Naive thymus-derived CD4-positive, alpha-beta T cell (primary cell): ENCODE results near the gene ASTL. TPM values are rescaled to one million over a fixed set of nuclear protein-coding genes. Genes with fewer than 3 reads are reported as not detected.

Experiments
- ATAC-seq: fragments of 150-1000 bp; cut with Tn5 transposase; 2 replicates; pipeline ENCODE4 v1.10.0; 2021; ENCODE audit warnings: mild to moderate bottlenecking, moderate library complexity
- CTCF ChIA-PET: fragments of 350-600 bp; sonication (Branson Sonifier 250); formaldehyde crosslinking; loops from one replicate; lab custom pipeline; 2021; ENCODE audit warnings: antibody characterized with exemption; lab: Charles Lee
- POLR2A ChIA-PET: fragments of 350-600 bp; sonication (Branson Sonifier 250); formaldehyde crosslinking; loops from one replicate; lab custom pipeline; 2021; ENCODE audit warnings: antibody characterized with exemption, inconsistent platforms; lab: Charles Lee
- DNase-seq, 9 donors: peaks; one replicate each; pipeline versions ENCODE4 v3.0.0 to v3.0.0-alpha.2; 2020 to 2022; ENCODE audit warnings: mixed read lengths in 1 of 9
- H3K27ac ChIP-seq: one replicate; pipeline ENCODE4 v1.7.0; 2013; ENCODE audit warnings: mild to moderate bottlenecking, low read depth, low read length, moderate library complexity
- H3K27me3 ChIP-seq, 2 donors: one replicate each; pipeline ENCODE4 v1.7.0; 2013; ENCODE audit warnings: low read length in 2 of 2, mild to moderate bottlenecking in 2 of 2, moderate library complexity in 2 of 2; ENCODE audit not compliant: control insufficient read depth in 2 of 2, insufficient read depth in 2 of 2
- H3K36me3 ChIP-seq, 3 experiments: 1 replicate in 2 of 3; 2 replicates in 1 of 3; pipeline ENCODE4 v1.7.0; 2013; ENCODE audit warnings: low read length in 3 of 3, mild to moderate bottlenecking in 3 of 3, moderate library complexity in 1 of 3; ENCODE audit not compliant: insufficient read depth in 3 of 3, control insufficient read depth in 2 of 3
- H3K4me1 ChIP-seq, 2 donors: one replicate each; pipeline ENCODE4 v1.7.0; 2013; ENCODE audit warnings: low read length in 2 of 2, mild to moderate bottlenecking in 2 of 2, moderate library complexity in 1 of 2; ENCODE audit not compliant: control insufficient read depth in 2 of 2, insufficient read depth in 2 of 2
- H3K4me3 ChIP-seq: 2 replicates; pipeline ENCODE4 v1.7.0; 2013; ENCODE audit warnings: mild to moderate bottlenecking, low read length
- H3K9me3 ChIP-seq, 3 experiments: 1 replicate in 2 of 3; 2 replicates in 1 of 3; pipeline ENCODE4 v1.7.0; 2013; ENCODE audit warnings: low read length in 3 of 3; ENCODE audit not compliant: control insufficient read depth in 2 of 3
- H3K27ac Mint-ChIP-seq, 9 donors: one replicate each; pipeline ENCODE4 v1.8.0; 2020 to 2022; ENCODE audit warnings: mixed read lengths in 9 of 9, mild to moderate bottlenecking in 8 of 9, moderate library complexity in 5 of 9, inconsistent platforms in 2 of 9
- H3K27me3 Mint-ChIP-seq, 5 donors: one replicate each; pipeline ENCODE4 v1.8.0; 2021 to 2022; ENCODE audit warnings: mixed read lengths in 5 of 5, mild to moderate bottlenecking in 1 of 5
- H3K36me3 Mint-ChIP-seq, 5 donors: one replicate each; pipeline ENCODE4 v1.8.0; 2020 to 2022; ENCODE audit warnings: mixed read lengths in 5 of 5, mild to moderate bottlenecking in 3 of 5, inconsistent platforms in 1 of 5
- H3K4me1 Mint-ChIP-seq, 7 donors: one replicate each; pipeline ENCODE4 v1.8.0; 2020 to 2022; ENCODE audit warnings: mixed read lengths in 7 of 7, mild to moderate bottlenecking in 3 of 7, inconsistent platforms in 1 of 7
- H3K4me3 Mint-ChIP-seq, 10 donors: one replicate each; pipeline ENCODE4 v1.8.0; 2020 to 2022; ENCODE audit warnings: mild to moderate bottlenecking in 10 of 10, mixed read lengths in 10 of 10, moderate library complexity in 6 of 10, inconsistent platforms in 2 of 10
- H3K9me3 Mint-ChIP-seq, 11 donors: one replicate each; pipeline ENCODE4 v1.8.0; 2020 to 2022; ENCODE audit warnings: mixed read lengths in 11 of 11, mild to moderate bottlenecking in 4 of 11, inconsistent platforms in 1 of 11, moderate library complexity in 1 of 11
- intact Hi-C, 2 donors: fragments of 100-400 bp; cut with micrococcal nuclease; formaldehyde crosslinking; loops; one replicate each; pipeline ENCODE4 v1.15.1; 2023
- polyA plus RNA-seq, 2 donors: library from polyadenylated mRNA; unstranded; fragments of 300-500 nt; fragmentation: Illumina TruSeq; gene quantifications; one replicate each; pipeline ENCODE4 v1.2.3, GENCODE V29; 2021
- total RNA-seq, 6 experiments: library from RNA in 5 of 6; stranded (reverse) in 5 of 6; gene quantifications; 1 replicate in 5 of 6; 2 replicates in 1 of 6; pipeline ENCODE4 v1.2.3 and lab custom pipeline; 2021 to 2026

Gene ASTL
- total and polyA plus RNA-seq, 7 experiments from 2014 or later, result 0.19 to 7.5 (median 0.79) TPM; not detected in 1

GRCh38 chr2:96114546-96114902 is 23.8 kb downstream of the ASTL start:
- intact Hi-C loops, result no loop called here
- peak overlapping the region in 5 of 10 donors; percentile 26 to 56 (median 32) for H3K4me3 Mint-ChIP-seq

GRCh38 chr2:96113951-96114350 is 24.4 kb downstream of the ASTL start:
- no peak overlapping the region for H3K4me3 ChIP-seq
- DNase-seq, result no peak
- ChIA-PET CTCF (interaction anchor here (1.5 kb wide), 1 partner anchor 121 kb away, joined by 4 read pairs; no protein-coding TSS in a partner anchor), POLR2A (no interaction called here)
- H3K9me3 Mint-ChIP-seq, result no peaks in the 10 kb centered on the region
- H3K27ac ChIP-seq, result no peak overlapping the region
- H3K4me3 Mint-ChIP-seq, result peak overlapping the region in 1 of 10 donors; percentile 29
- no peaks in the 10 kb centered on the region for H3K9me3 ChIP-seq
- H3K36me3 ChIP-seq, result no peaks in the 10 kb centered on the region
- no peak for ATAC-seq
- H3K27me3 Mint-ChIP-seq, result peaks cover 0 to 23% (median 4%) of the 10 kb centered on the region in 5 donors
- H3K4me1 Mint-ChIP-seq, result peaks cover 4 to 19% (median 7%) of the 10 kb centered on the region in 7 donors
- peaks cover 0 to 1% (median 0%) of the 10 kb centered on the region in 5 donors for H3K36me3 Mint-ChIP-seq
- no peak overlapping the region for H3K27ac Mint-ChIP-seq
- intact Hi-C loops, result no loop called here
- H3K4me1 ChIP-seq, result peaks cover 5 to 8% of the 10 kb centered on the region in 2 donors
- no peaks in the 10 kb centered on the region for H3K27me3 ChIP-seq

More at GRCh38 chr2:96114546-96114902, 23.8 kb downstream of the ASTL start:
- peaks cover 0 to 28% (median 8%) of the 10 kb centered on the region in 5 donors for H3K27me3 Mint-ChIP-seq
- no peak overlapping the region for H3K27ac Mint-ChIP-seq
- ChIA-PET CTCF (interaction anchor here (1.5 kb wide), 1 partner anchor 122 kb away, joined by 4 read pairs; no protein-coding TSS in a partner anchor), POLR2A (no interaction called here)
- no peak overlapping the region for H3K4me3 ChIP-seq
- H3K27ac ChIP-seq, result no peak overlapping the region
- H3K9me3 Mint-ChIP-seq, result no peaks in the 10 kb centered on the region
- no peaks in the 10 kb centered on the region for H3K9me3 ChIP-seq
- peaks cover 5 to 8% of the 10 kb centered on the region in 2 donors for H3K4me1 ChIP-seq
- DNase-seq, result no peak
- peaks cover 4 to 19% (median 7%) of the 10 kb centered on the region in 7 donors for H3K4me1 Mint-ChIP-seq
- no peak for ATAC-seq
- no peaks in the 10 kb centered on the region for H3K27me3 ChIP-seq
- no peaks in the 10 kb centered on the region for H3K36me3 ChIP-seq
- H3K36me3 Mint-ChIP-seq, result peaks cover 0 to 1% (median 0%) of the 10 kb centered on the region in 5 donors

GRCh38 chr2:96113367-96113677 is 25.0 kb downstream of the ASTL start:
- Mint-ChIP-seq H3K4me3 (no peak overlapping the region), H3K4me1 (peaks cover 4 to 19% (median 7%) of the 10 kb centered on the region in 7 donors), H3K27ac (no peak overlapping the region), H3K27me3 (peaks cover 0 to 18% (median 0%) of the 10 kb centered on the region in 5 donors), H3K9me3 (no peaks in the 10 kb centered on the region), H3K36me3 (peaks cover 0 to 1% (median 0%) of the 10 kb centered on the region in 5 donors)
- H3K36me3 ChIP-seq, result no peaks in the 10 kb centered on the region
- ATAC-seq (no peak), DNase-seq (no peak)
- no peaks in the 10 kb centered on the region for H3K27me3 ChIP-seq
- H3K9me3 ChIP-seq, result no peaks in the 10 kb centered on the region
- intact Hi-C loops, result no loop called here
- H3K4me1 ChIP-seq, result peaks cover 5 to 8% of the 10 kb centered on the region in 2 donors
- no peak overlapping the region for H3K27ac ChIP-seq
- CTCF ChIA-PET, result interaction anchor here (1.0 kb wide), 1 partner anchor 120 kb away, joined by 3 read pairs; no protein-coding TSS in a partner anchor
- POLR2A ChIA-PET, result interaction anchor here (0.6 kb wide), 1 partner anchor 699 kb away, joined by 3 read pairs; no protein-coding TSS in a partner anchor
- no peak overlapping the region for H3K4me3 ChIP-seq

GRCh38 chr2:96112501-96113366 is 25.6 kb downstream of the ASTL start:
- H3K36me3 ChIP-seq, result no peaks in the 10 kb centered on the region
- Mint-ChIP-seq H3K9me3 (no peaks in the 10 kb centered on the region), H3K27me3 (peaks cover 0 to 12% (median 0%) of the 10 kb centered on the region in 5 donors), H3K4me3 (no peak overlapping the region), H3K27ac (no peak overlapping the region), H3K36me3 (peaks cover 0 to 1% (median 0%) of the 10 kb centered on the region in 5 donors), H3K4me1 (peaks cover 4 to 14% (median 7%) of the 10 kb centered on the region in 7 donors)
- CTCF ChIA-PET, result interaction anchor here (1.0 kb wide), 1 partner anchor 120 kb away, joined by 3 read pairs; no protein-coding TSS in a partner anchor
- peaks cover 5 to 7% of the 10 kb centered on the region in 2 donors for H3K4me1 ChIP-seq
- POLR2A ChIA-PET, result interaction anchor here (0.6 kb wide), 1 partner anchor 699 kb away, joined by 3 read pairs; no protein-coding TSS in a partner anchor
- H3K4me3 ChIP-seq, result no peak overlapping the region
- no peaks in the 10 kb centered on the region for H3K27me3 ChIP-seq
- H3K9me3 ChIP-seq, result no peaks in the 10 kb centered on the region
- H3K27ac ChIP-seq, result no peak overlapping the region
- no peak for DNase-seq
- no peak for ATAC-seq
- intact Hi-C loops, result no loop called here

- Histone ChIP-seq H3K4me3 (no peak overlapping the region), H3K9me3 (no peaks in the 10 kb centered on the region), H3K27me3 (no peaks in the 10 kb centered on the region), H3K36me3 (no peaks in the 10 kb centered on the region), H3K4me1 (no peaks in the 10 kb centered on the region), H3K27ac (no peak overlapping the region)
- DNase-seq (no peak), ATAC-seq (no peak)
- POLR2A ChIA-PET, result no interaction called here
- Mint-ChIP-seq H3K27me3 (peaks cover 0 to 10% (median 0%) of the 10 kb centered on the region in 5 donors), H3K36me3 (peaks cover 0 to 1% (median 0%) of the 10 kb centered on the region in 5 donors), H3K27ac (no peak overlapping the region), H3K9me3 (no peaks in the 10 kb centered on the region), H3K4me3 (no peak overlapping the region), H3K4me1 (peaks cover 0 to 7% (median 6%) of the 10 kb centered on the region in 7 donors)
- CTCF ChIA-PET, result interaction anchor here (0.6 kb wide), 1 partner anchor 138 kb away, joined by 4 read pairs; no protein-coding TSS in a partner anchor
- intact Hi-C loops, result no loop called here
These were observed 26.3 kb downstream of the ASTL start for GRCh38 chr2:96111823-96112500.

- H3K27ac ChIP-seq, result no peak overlapping the region
- H3K9me3 Mint-ChIP-seq, result peaks cover 0 to 6% (median 0%) of the 10 kb centered on the region in 11 donors
- no peaks in the 10 kb centered on the region for H3K4me1 ChIP-seq
- no peak for ATAC-seq
- intact Hi-C loops, result no loop called here
- no peak for DNase-seq
- H3K27me3 Mint-ChIP-seq, result peaks cover 0 to 10% (median 0%) of the 10 kb centered on the region in 5 donors
- H3K36me3 ChIP-seq, result no peaks in the 10 kb centered on the region
- H3K36me3 Mint-ChIP-seq, result peaks cover 0 to 1% (median 0%) of the 10 kb centered on the region in 5 donors
- ChIA-PET POLR2A (no interaction called here), CTCF (interaction anchor here (0.6 kb wide), 1 partner anchor 137 kb away, joined by 4 read pairs; no protein-coding TSS in a partner anchor)
- no peak overlapping the region for H3K4me3 ChIP-seq
- no peak overlapping the region for H3K27ac Mint-ChIP-seq
- peaks cover 0 to 7% (median 6%) of the 10 kb centered on the region in 7 donors for H3K4me1 Mint-ChIP-seq
- H3K4me3 Mint-ChIP-seq, result no peak overlapping the region
- no peaks in the 10 kb centered on the region for H3K27me3 ChIP-seq
- H3K9me3 ChIP-seq, result no peaks in the 10 kb centered on the region
These were observed 27.1 kb downstream of the ASTL start for GRCh38 chr2:96111257-96111640.
